ENCODE results near the gene CES5A. TPM values are rescaled to one million over a fixed set of nuclear protein-coding genes. Genes with fewer than 3 reads are reported as not detected.

Gene CES5A
- total and polyA plus RNA-seq, 2 donors (not counting 1 experiment from before 2014, with no cell fraction given) = not detected

DNA sequence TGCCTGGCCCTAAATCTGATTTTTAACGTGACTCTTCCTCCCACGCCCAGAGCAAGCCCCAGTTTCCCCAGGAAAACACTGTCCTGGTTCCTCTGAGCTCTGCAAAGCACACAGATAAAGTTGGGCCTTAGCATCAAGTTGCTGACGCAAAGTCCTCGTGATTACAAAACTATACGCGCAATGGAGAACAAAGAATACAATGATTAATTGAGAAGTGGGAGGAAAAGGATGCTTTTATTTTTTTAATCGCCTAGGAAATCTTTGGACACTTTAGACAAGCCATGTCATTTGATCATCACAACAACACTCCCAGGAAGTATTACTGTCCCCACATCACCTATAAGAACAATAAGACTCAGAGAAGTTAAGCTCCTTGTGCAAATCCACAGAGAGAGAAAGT, 30.5 kb upstream of the CES5A start:
- ChIA-PET CTCF (no interaction called here), POLR2A (no interaction called here)
- Mint-ChIP-seq H3K9me3 (ENCODE audit: insufficient read depth) (peaks cover 7% of the 10 kb centered on the region), H3K4me1 (no peaks in the 10 kb centered on the region), H3K4me3 (no peak overlapping the region), H3K27me3 (peaks cover 18% of the 10 kb centered on the region), H3K27ac (no peak overlapping the region)
- H3K4me3 ChIP-seq (ENCODE audit: control extremely low read depth in 1 of 5, extremely low read depth in 1 of 5, insufficient read depth in 1 of 5, low read depth in 2 of 5, low read length in 4 of 5) = no peak overlapping the region
- no peak overlapping the region for H3K27ac ChIP-seq (ENCODE audit: low read length in 2 of 2)
- intact Hi-C loops (cut with micrococcal nuclease) = no loop called here
- no peak overlapping the region for H3K9ac ChIP-seq (ENCODE audit: low read length)
- peaks cover 0 to 5% (median 1%) of the 10 kb centered on the region in 4 experiments for H3K27me3 ChIP-seq (replicated peaks in 1 of 4; ENCODE audit: control extremely low read depth in 1 of 4, control insufficient read depth in 3 of 4, insufficient read depth in 4 of 4, low read length in 3 of 4)
- no peaks in the 10 kb centered on the region for H3K79me2 ChIP-seq (ENCODE audit: control insufficient read depth, insufficient read depth, low read length)
- H3K4me2 ChIP-seq (replicated peaks; ENCODE audit: low read depth, low read length, poor library complexity, severe bottlenecking) = no peak overlapping the region
- H4K20me1 ChIP-seq (ENCODE audit: control insufficient read depth, insufficient read depth, low read length, poor library complexity, severe bottlenecking) = no peaks in the 10 kb centered on the region
- no peaks in the 10 kb centered on the region for H3K4me1 ChIP-seq (ENCODE audit: control insufficient read depth in 2 of 2, insufficient read depth in 2 of 2, low read length in 2 of 2)
- DNase-seq = no peak
- peaks cover 5 to 13% (median 7%) of the 10 kb centered on the region in 3 donors for H3K9me3 ChIP-seq (ENCODE audit: control extremely low read depth in 1 of 3, control insufficient read depth in 2 of 3, insufficient read depth in 1 of 3, low read length in 2 of 3)
- TF ChIP-seq, protein P1, sequence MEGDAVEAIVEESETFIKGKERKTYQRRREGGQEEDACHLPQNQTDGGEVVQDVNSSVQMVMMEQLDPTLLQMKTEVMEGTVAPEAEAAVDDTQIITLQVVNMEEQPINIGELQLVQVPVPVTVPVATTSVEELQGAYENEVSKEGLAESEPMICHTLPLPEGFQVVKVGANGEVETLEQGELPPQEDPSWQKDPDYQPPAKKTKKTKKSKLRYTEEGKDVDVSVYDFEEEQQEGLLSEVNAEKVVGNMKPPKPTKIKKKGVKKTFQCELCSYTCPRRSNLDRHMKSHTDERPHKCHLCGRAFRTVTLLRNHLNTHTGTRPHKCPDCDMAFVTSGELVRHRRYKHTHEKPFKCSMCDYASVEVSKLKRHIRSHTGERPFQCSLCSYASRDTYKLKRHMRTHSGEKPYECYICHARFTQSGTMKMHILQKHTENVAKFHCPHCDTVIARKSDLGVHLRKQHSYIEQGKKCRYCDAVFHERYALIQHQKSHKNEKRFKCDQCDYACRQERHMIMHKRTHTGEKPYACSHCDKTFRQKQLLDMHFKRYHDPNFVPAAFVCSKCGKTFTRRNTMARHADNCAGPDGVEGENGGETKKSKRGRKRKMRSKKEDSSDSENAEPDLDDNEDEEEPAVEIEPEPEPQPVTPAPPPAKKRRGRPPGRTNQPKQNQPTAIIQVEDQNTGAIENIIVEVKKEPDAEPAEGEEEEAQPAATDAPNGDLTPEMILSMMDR (IDR thresholded peaks at IDR 0.05) = no peak
- TF ChIP-seq EZH2 (IDR thresholded peaks at IDR 0.05; ENCODE audit: borderline replicate concordance, insufficient read depth, low read depth, low read length, poor library complexity, severe bottlenecking) = no peak
- H3K36me3 ChIP-seq (replicated peaks in 1 of 2; ENCODE audit: control extremely low read depth in 1 of 2, control insufficient read depth in 1 of 2, extremely low read depth in 1 of 2, insufficient read depth in 2 of 2, low read length in 1 of 2) = no peaks in the 10 kb centered on the region
- no peak overlapping the region for H2AFZ ChIP-seq (ENCODE audit: insufficient read depth, low read depth, low read length, poor library complexity, severe bottlenecking)
- WGBS (ENCODE audit: insufficient coverage) = 55% methylated on average over 2 of the region's 7 CpGs
- ATAC-seq (ENCODE audit: low read depth) = no peak

- POLR2A ChIA-PET = no interaction called here
- no peaks in the 10 kb centered on the region for H3K79me2 ChIP-seq (ENCODE audit: control insufficient read depth, insufficient read depth, low read length)
- DNase-seq = no peak
Measured at GRCh38 chr16:55901566-55902217, 26.5 kb upstream of the CES5A start.

More at GRCh38 chr16:55901566-55902217, 26.5 kb upstream of the CES5A start:
- CTCF ChIA-PET = no interaction called here
- Histone ChIP-seq H3K4me3 (ENCODE audit: control extremely low read depth in 1 of 5, extremely low read depth in 1 of 5, insufficient read depth in 1 of 5, low read depth in 2 of 5, low read length in 4 of 5) (no peak overlapping the region), H3K4me1 (ENCODE audit: control insufficient read depth in 2 of 2, insufficient read depth in 2 of 2, low read length in 2 of 2) (no peaks in the 10 kb centered on the region), H4K20me1 (ENCODE audit: control insufficient read depth, insufficient read depth, low read length, poor library complexity, severe bottlenecking) (no peaks in the 10 kb centered on the region), H3K27ac (ENCODE audit: low read length in 2 of 2) (no peak overlapping the region), H3K4me2 (replicated peaks; ENCODE audit: low read depth, low read length, poor library complexity, severe bottlenecking) (no peak overlapping the region), H3K9ac (ENCODE audit: low read length) (no peak overlapping the region), H2AFZ (ENCODE audit: insufficient read depth, low read depth, low read length, poor library complexity, severe bottlenecking) (no peak overlapping the region), H3K27me3 (replicated peaks in 1 of 4; ENCODE audit: control extremely low read depth in 1 of 4, control insufficient read depth in 3 of 4, insufficient read depth in 4 of 4, low read length in 3 of 4) (no peaks in the 10 kb centered on the region), H3K9me3 (ENCODE audit: control extremely low read depth in 1 of 3, control insufficient read depth in 2 of 3, insufficient read depth in 1 of 3, low read length in 2 of 3) (peaks cover 3 to 7% (median 5%) of the 10 kb centered on the region in 3 donors), H3K36me3 (replicated peaks in 1 of 2; ENCODE audit: control extremely low read depth in 1 of 2, control insufficient read depth in 1 of 2, extremely low read depth in 1 of 2, insufficient read depth in 2 of 2, low read length in 1 of 2) (no peaks in the 10 kb centered on the region)
- Mint-ChIP-seq H3K27ac (no peak overlapping the region), H3K4me1 (no peaks in the 10 kb centered on the region), H3K4me3 (no peak overlapping the region), H3K27me3 (peaks cover 14% of the 10 kb centered on the region), H3K9me3 (ENCODE audit: insufficient read depth) (peaks cover 7% of the 10 kb centered on the region)
- WGBS (ENCODE audit: insufficient coverage) = 96% methylated on average over 5 of the region's 10 CpGs
- no peak for ATAC-seq (ENCODE audit: low read depth)
- intact Hi-C loops (cut with micrococcal nuclease) = no loop called here
- TF ChIP-seq EZH2 (IDR thresholded peaks at IDR 0.05; ENCODE audit: borderline replicate concordance, insufficient read depth, low read depth, low read length, poor library complexity, severe bottlenecking) = no peak
- TF ChIP-seq, protein P1 (IDR thresholded peaks at IDR 0.05) = no peak

All from B cell (primary cell).